GM12872 (cell line): ENCODE results near the gene PEX3.

Experiments used
- CTCF ChIP-seq: IDR thresholded peaks from 3 replicates; pipeline ENCODE4 v1.5.1; 2011; ENCODE audit warnings: low read depth, mild to moderate bottlenecking, low read length, moderate library complexity; ENCODE audit not compliant: insufficient read depth

The PEX3 gene

GRCh38 chr6:143498428-143498827 lies 47.8 kb downstream of the PEX3 start:
- no peak for TF ChIP-seq CTCF

- no peak for TF ChIP-seq CTCF
Measured at GRCh38 chr6:143501851-143502250, 51.2 kb downstream of the PEX3 start.

GRCh38 chr6:143504369-143504768 lies 53.8 kb downstream of the PEX3 start:
- no peak for TF ChIP-seq CTCF

- no peak for TF ChIP-seq CTCF
Measured at GRCh38 chr6:143505111-143505510, 54.5 kb downstream of the PEX3 start.

GRCh38 chr6:143505537-143505936 lies 54.9 kb downstream of the PEX3 start:
- TF ChIP-seq CTCF, result no peak

- no peak for TF ChIP-seq CTCF
Measured at GRCh38 chr6:143506199-143506598, 55.6 kb downstream of the PEX3 start.

GRCh38 chr6:143506620-143507019 lies 56.0 kb downstream of the PEX3 start:
- no peak for TF ChIP-seq CTCF
